H1 (cell line): ENCODE results near the gene LRRC37A. TPM values are rescaled to one million over a fixed set of nuclear protein-coding genes. Genes with fewer than 3 reads are reported as not detected.

Experiments used
- CHD1 ChIP-seq: IDR thresholded peaks from 2 replicates; pipeline ENCODE4 v1.6.1; 2012; ENCODE audit warnings: low read depth, low read length, improper control_type of control experiment
- PHF8 ChIP-seq: fragments of 200-600 bp; sonication (generic); conservative IDR thresholded peaks from 2 replicates; pipeline ENCODE4 v1.7.1; 2012; ENCODE audit warnings: low read depth, mild to moderate bottlenecking, inconsistent platforms, low read length, moderate library complexity
- polyA plus RNA-seq, 7 experiments: library from polyadenylated mRNA; depleted of rRNA in 3 of 7; stranded (reverse) in 5 of 7; unstranded in 2 of 7; fragments of >200 nt in 5 of 7; fragments of 200-250 nt in 2 of 7; gene quantifications; 1 replicate in 5 of 7; 2 replicates in 1 of 7; 4 replicates in 1 of 7; pipeline versions ENCODE4 v1.2.1 to v1.2.3, GENCODE V29; 2011 to 2013; ENCODE audit warnings: missing spikeins in 2 of 7, mixed read lengths in 2 of 7
- total RNA-seq: library from RNA; stranded (reverse); fragmentation: NEBNext Ultra II Directional; extraction: Animal tissue kit (Norgen Biotek cat#: 25700); gene quantifications from 2 replicates; pipeline ENCODE4 v1.2.1, GENCODE V29; 2021
- TF ChIP-seq, protein P1 (sequence below): IDR thresholded peaks from 2 replicates; pipeline ENCODE4 v1.6.1; 2012; ENCODE audit warnings: low read length, inconsistent platforms

The LRRC37A gene
- total and polyA plus RNA-seq, 2 of the 8 experiments (the other 6 are each of a cell fraction or from before 2014, with no cell fraction given): 1.4 to 2.9 TPM

DNA sequence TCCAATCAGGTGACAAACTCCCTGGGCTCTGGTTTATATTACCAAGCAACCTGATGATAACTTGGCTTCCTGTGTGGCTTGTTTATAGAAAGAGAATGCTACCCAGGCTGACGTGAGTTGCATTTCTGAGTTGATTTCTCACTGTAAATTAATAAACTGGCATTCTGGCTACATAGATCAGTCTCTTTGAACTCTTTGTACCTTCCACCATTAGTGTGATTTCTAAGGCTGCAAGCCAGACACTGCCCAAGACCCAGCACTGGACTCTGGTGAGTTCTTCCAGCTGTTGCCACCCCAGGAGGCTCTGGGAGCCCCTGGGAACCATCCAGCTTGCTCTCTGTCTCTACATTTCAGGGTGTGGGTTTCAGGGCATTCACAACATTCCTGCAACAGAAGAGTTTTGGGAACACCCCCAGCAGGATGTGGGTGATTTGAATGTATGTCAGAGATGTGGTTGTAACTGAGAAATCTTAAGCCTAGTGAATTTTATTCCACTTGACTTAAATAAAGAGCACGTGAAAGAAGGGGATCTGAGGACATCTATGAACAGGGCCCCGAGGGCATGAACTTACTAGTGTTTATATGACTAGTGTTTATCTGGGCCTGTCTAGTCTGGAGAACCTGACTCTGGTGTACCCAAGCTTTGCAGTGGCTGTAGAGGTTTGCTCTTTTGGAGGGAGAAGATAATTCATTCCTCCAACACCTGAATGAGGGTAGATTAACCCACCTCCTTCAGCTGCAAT, 30.3 kb upstream of the LRRC37A start (continued):
- TF ChIP-seq, protein P1, sequence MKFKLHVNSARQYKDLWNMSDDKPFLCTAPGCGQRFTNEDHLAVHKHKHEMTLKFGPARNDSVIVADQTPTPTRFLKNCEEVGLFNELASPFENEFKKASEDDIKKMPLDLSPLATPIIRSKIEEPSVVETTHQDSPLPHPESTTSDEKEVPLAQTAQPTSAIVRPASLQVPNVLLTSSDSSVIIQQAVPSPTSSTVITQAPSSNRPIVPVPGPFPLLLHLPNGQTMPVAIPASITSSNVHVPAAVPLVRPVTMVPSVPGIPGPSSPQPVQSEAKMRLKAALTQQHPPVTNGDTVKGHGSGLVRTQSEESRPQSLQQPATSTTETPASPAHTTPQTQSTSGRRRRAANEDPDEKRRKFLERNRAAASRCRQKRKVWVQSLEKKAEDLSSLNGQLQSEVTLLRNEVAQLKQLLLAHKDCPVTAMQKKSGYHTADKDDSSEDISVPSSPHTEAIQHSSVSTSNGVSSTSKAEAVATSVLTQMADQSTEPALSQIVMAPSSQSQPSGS: no peak
- TF ChIP-seq PHF8 (no peak), CHD1 (no peak)
